Osteoblast (primary cell): ENCODE measurements around the gene TRIM25. TPM values are rescaled to one million over a fixed set of nuclear protein-coding genes. Genes with fewer than 3 reads are reported as not detected.

Experiments used
- DNase-seq: peaks from one replicate; pipeline ENCODE4 v3.0.0; 2011; ENCODE audit warnings: low spot score, mixed read lengths; ENCODE audit not compliant: insufficient read length; ENCODE audit errors: missing footprints
- H2AFZ ChIP-seq: 2 replicates; pipeline ENCODE4 v1.6.0; 2011; ENCODE audit warnings: mild to moderate bottlenecking, low read length
- H3K27ac ChIP-seq: 2 replicates; pipeline ENCODE4 v1.5.1; 2011; ENCODE audit warnings: mild to moderate bottlenecking, low read depth, low read length, moderate library complexity
- H3K27me3 ChIP-seq: 2 replicates; pipeline ENCODE4 v1.6.0; 2012; ENCODE audit warnings: mild to moderate bottlenecking, control low read depth, inconsistent platforms, low read length, moderate library complexity; ENCODE audit not compliant: insufficient read depth
- H3K36me3 ChIP-seq: 2 replicates; pipeline ENCODE4 v1.5.1; 2011; ENCODE audit warnings: mild to moderate bottlenecking, low read length, control low read depth, moderate library complexity; ENCODE audit not compliant: insufficient read depth
- H3K4me1 ChIP-seq: 2 replicates; pipeline ENCODE4 v1.5.1; 2011; ENCODE audit warnings: mild to moderate bottlenecking, low read length, control low read depth, moderate library complexity; ENCODE audit not compliant: insufficient read depth
- H3K4me2 ChIP-seq: 2 replicates; pipeline ENCODE4 v1.6.0; 2011; ENCODE audit warnings: mild to moderate bottlenecking, low read length; ENCODE audit not compliant: insufficient read depth
- H3K4me3 ChIP-seq: fragments of 200-600 bp; sonication (generic); 3 replicates; pipeline ENCODE4 v1.5.1; 2012; ENCODE audit warnings: mild to moderate bottlenecking, low read length, inconsistent platforms; ENCODE audit not compliant: insufficient read depth
- H3K79me2 ChIP-seq: 2 replicates; pipeline ENCODE4 v1.6.0; 2012; ENCODE audit warnings: mild to moderate bottlenecking, low read length, control low read depth, inconsistent platforms; ENCODE audit not compliant: insufficient read depth
- H3K9me3 ChIP-seq: 2 replicates; pipeline ENCODE4 v1.5.1; 2011; ENCODE audit warnings: low read depth, low read length, control low read depth
- H4K20me1 ChIP-seq: 2 replicates; pipeline ENCODE4 v1.6.0; 2012; ENCODE audit warnings: mild to moderate bottlenecking, low read length, control low read depth; ENCODE audit not compliant: insufficient read depth
- total RNA-seq: library from RNA; depleted of rRNA; stranded (reverse); fragments of >200 nt; gene quantifications from 2 replicates; pipeline ENCODE4 v1.2.3, GENCODE V29; 2012
- TF ChIP-seq, protein P1 (sequence below): IDR thresholded peaks from 2 replicates; pipeline ENCODE4 v1.5.1; 2011; ENCODE audit warnings: mild to moderate bottlenecking, low read depth, low read length, moderate library complexity; ENCODE audit errors: extremely low read depth

TRIM25 gene
- total RNA-seq, 1 donor = 49.9 TPM

GRCh38 chr17:56909742-56910508 lies 3.9 kb downstream of the TRIM25 start:
- Histone ChIP-seq H3K9me3 (no peaks in the 10 kb centered on the region), H3K4me3 (no peak overlapping the region)

GRCh38 chr17:56908001-56908542 lies 5.8 kb downstream of the TRIM25 start:
- H2AFZ ChIP-seq = no peak overlapping the region
- TF ChIP-seq, protein P1, sequence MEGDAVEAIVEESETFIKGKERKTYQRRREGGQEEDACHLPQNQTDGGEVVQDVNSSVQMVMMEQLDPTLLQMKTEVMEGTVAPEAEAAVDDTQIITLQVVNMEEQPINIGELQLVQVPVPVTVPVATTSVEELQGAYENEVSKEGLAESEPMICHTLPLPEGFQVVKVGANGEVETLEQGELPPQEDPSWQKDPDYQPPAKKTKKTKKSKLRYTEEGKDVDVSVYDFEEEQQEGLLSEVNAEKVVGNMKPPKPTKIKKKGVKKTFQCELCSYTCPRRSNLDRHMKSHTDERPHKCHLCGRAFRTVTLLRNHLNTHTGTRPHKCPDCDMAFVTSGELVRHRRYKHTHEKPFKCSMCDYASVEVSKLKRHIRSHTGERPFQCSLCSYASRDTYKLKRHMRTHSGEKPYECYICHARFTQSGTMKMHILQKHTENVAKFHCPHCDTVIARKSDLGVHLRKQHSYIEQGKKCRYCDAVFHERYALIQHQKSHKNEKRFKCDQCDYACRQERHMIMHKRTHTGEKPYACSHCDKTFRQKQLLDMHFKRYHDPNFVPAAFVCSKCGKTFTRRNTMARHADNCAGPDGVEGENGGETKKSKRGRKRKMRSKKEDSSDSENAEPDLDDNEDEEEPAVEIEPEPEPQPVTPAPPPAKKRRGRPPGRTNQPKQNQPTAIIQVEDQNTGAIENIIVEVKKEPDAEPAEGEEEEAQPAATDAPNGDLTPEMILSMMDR = no peak
- H3K4me3 ChIP-seq = no peak overlapping the region
- H3K36me3 ChIP-seq = peaks cover 50% of the 10 kb centered on the region
- no peak overlapping the region for H3K4me2 ChIP-seq
- no peaks in the 10 kb centered on the region for H3K27me3 ChIP-seq
- H3K9me3 ChIP-seq = no peaks in the 10 kb centered on the region
- peaks cover 44% of the 10 kb centered on the region for H3K79me2 ChIP-seq
- peaks cover 15% of the 10 kb centered on the region for H4K20me1 ChIP-seq
- DNase-seq = no peak
- peaks cover 16% of the 10 kb centered on the region for H3K4me1 ChIP-seq
- H3K27ac ChIP-seq = no peak overlapping the region

More at GRCh38 chr17:56909742-56910508, 3.9 kb downstream of the TRIM25 start:
- no peak for DNase-seq
- Histone ChIP-seq H3K4me2 (peak overlapping the region; percentile 29), H3K36me3 (peaks cover 35% of the 10 kb centered on the region), H3K27ac (no peak overlapping the region), H3K27me3 (no peaks in the 10 kb centered on the region), H2AFZ (no peak overlapping the region), H3K79me2 (peaks cover 62% of the 10 kb centered on the region), H4K20me1 (peaks cover 14% of the 10 kb centered on the region), H3K4me1 (peaks cover 19% of the 10 kb centered on the region)
- TF ChIP-seq, protein P1 = no peak

DNA sequence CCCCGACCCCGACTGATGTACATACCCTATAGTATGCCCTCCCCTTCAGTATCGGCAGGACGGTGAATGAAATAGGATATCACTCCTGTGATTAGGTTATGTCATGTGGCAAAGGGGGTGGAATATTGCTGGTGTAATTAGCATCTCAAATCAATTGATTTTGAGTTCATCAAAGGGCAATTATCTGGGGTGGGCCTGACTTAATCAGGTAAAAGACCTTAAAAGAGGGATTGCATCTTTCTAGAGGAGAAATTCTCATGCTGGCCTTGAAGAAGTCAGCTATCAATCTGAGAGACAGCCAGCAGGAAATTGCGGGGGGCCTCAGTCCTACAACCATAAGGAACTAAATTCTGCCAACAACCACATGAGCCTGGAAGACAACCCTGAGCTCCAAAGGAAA lies 10.3 kb downstream of the TRIM25 start:
- Histone ChIP-seq H2AFZ (no peak overlapping the region), H3K4me3 (no peak overlapping the region), H3K9me3 (no peaks in the 10 kb centered on the region), H3K4me1 (peaks cover 14% of the 10 kb centered on the region), H3K36me3 (peaks cover 74% of the 10 kb centered on the region), H3K79me2 (peaks cover 20% of the 10 kb centered on the region), H3K27me3 (no peaks in the 10 kb centered on the region), H3K4me2 (no peak overlapping the region), H4K20me1 (peaks cover 8% of the 10 kb centered on the region), H3K27ac (no peak overlapping the region)
- TF ChIP-seq, protein P1 = no peak
- no peak for DNase-seq

DNA sequence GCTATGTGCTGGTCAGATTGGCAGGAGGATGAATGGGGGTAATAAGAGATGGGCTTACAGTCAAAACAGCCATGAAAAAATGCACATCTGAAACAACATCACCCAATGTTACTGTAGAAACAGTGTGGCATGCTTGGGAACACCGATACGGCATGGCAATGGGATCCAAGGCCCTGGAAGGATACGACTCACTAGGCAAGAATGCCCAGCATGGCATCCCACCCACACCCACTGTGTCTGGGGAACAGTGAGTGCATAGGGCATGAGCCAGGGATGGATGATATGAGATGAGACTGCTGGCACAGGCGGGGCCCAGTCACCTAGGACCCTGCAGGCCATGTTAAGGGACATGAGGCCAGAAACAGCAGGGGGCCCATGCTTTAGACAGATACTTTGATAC lies 11.5 kb downstream of the TRIM25 start:
- H3K27ac ChIP-seq = peak overlapping the region; percentile 55
- H4K20me1 ChIP-seq = peaks cover 4% of the 10 kb centered on the region
- H3K27me3 ChIP-seq = no peaks in the 10 kb centered on the region
- peaks cover 70% of the 10 kb centered on the region for H3K36me3 ChIP-seq
- no peak overlapping the region for H2AFZ ChIP-seq
- DNase-seq = peak; percentile 95
- H3K4me1 ChIP-seq = peaks cover 14% of the 10 kb centered on the region
- no peaks in the 10 kb centered on the region for H3K9me3 ChIP-seq
- TF ChIP-seq, protein P1 = no peak
- peak overlapping the region; percentile 36 for H3K4me2 ChIP-seq
- H3K79me2 ChIP-seq = peaks cover 17% of the 10 kb centered on the region
- H3K4me3 ChIP-seq = no peak overlapping the region
